Panc1 (cell line): ENCODE measurements around the gene AKAP12. TPM values are rescaled to one million over a fixed set of nuclear protein-coding genes. Genes with fewer than 3 reads are reported as not detected.

Experiments used
- ATAC-seq: fragments of 200-7000 bp; cut with Tn5 transposase; 2 replicates; pipeline ENCODE4 v1.9.1; 2020; ENCODE audit warnings: mild to moderate bottlenecking, moderate library complexity
- BruUV-seq: library from RNA; stranded (reverse); fragments of 400-500 nt; replicated peaks from 2 replicates; lab custom pipeline; 2021; lab: Mats Ljungman, UMichigan
- CTCF ChIA-PET: fragments of 300-600 bp; sonication (Branson Sonifier 250); formaldehyde crosslinking; loops from one replicate; lab custom pipeline; 2022; ENCODE audit warnings: antibody characterized with exemption; lab: Charles Lee
- POLR2A ChIA-PET: fragments of 300-600 bp; sonication (Branson Sonifier 250); formaldehyde crosslinking; loops from one replicate; lab custom pipeline; 2022; ENCODE audit warnings: antibody characterized with exemption; lab: Charles Lee
- DNase-seq: peaks from one replicate; pipeline ENCODE4 v3.0.0-alpha.2; 2010; ENCODE audit warnings: low read depth, low spot score
- H3K27ac ChIP-seq: 2 replicates; pipeline ENCODE4 v1.5.1; 2011; ENCODE audit warnings: mild to moderate bottlenecking, low read length, inconsistent platforms
- H3K27me3 ChIP-seq: fragments of 200-500 bp; sonication (Bioruptor generic); 2 replicates; pipeline ENCODE4 v1.6.0; 2014; ENCODE audit warnings: low read length, inconsistent platforms; ENCODE audit not compliant: control insufficient read depth, insufficient read depth
- H3K36me3 ChIP-seq: fragments of 200-500 bp; sonication (Bioruptor generic); 2 replicates; pipeline ENCODE4 v1.5.1; 2014; ENCODE audit warnings: inconsistent platforms, mild to moderate bottlenecking, low read length, moderate library complexity; ENCODE audit not compliant: control insufficient read depth, insufficient read depth
- H3K4me1 ChIP-seq: 2 replicates; pipeline ENCODE4 v1.5.1; 2011; ENCODE audit warnings: inconsistent platforms, mild to moderate bottlenecking, low read length, moderate library complexity; ENCODE audit not compliant: control insufficient read depth, insufficient read depth
- H3K4me3 ChIP-seq, 2 experiments: 2 replicates each; pipeline ENCODE4 v1.5.1; 2011 to 2012; ENCODE audit warnings: low read depth in 2 of 2, low read length in 2 of 2, mild to moderate bottlenecking in 2 of 2, inconsistent platforms in 1 of 2, moderate library complexity in 1 of 2
- H3K9me3 ChIP-seq: fragments of 200-500 bp; sonication (Bioruptor generic); 2 replicates; pipeline ENCODE4 v1.5.1; 2014; ENCODE audit warnings: low read depth, mild to moderate bottlenecking, inconsistent platforms, low read length, moderate library complexity; ENCODE audit not compliant: control insufficient read depth, insufficient read depth
- CTCF ChIP-seq: fragments of 450-650 bp; IDR thresholded peaks from 2 replicates; pipeline ENCODE4 v1.5.1; 2017; ENCODE audit warnings: mild to moderate bottlenecking
- POLR2AphosphoS5 ChIP-seq: IDR thresholded peaks from 2 replicates; pipeline ENCODE4 v1.6.1; 2012; ENCODE audit warnings: mild to moderate bottlenecking, low read depth, low read length, moderate library complexity
- SIN3A ChIP-seq: IDR thresholded peaks from 2 replicates; pipeline ENCODE4 v1.6.1; 2012; ENCODE audit warnings: low read depth, mild to moderate bottlenecking, low read length, moderate library complexity, borderline replicate concordance; ENCODE audit not compliant: insufficient read depth
- TCF7L2 ChIP-seq: IDR thresholded peaks from 2 replicates; pipeline ENCODE4 v1.6.1; 2011; ENCODE audit warnings: mild to moderate bottlenecking, low read depth, low read length, inconsistent platforms
- in situ Hi-C: cut with HindIII; loops from 2 replicates; pipeline ENCODE4 v1.10.0; 2016; ENCODE audit warnings: low sequenced_read_pairs, low pct_unique_long_range_greater_than_20kb
- intact Hi-C: fragments of 100-400 bp; cut with micrococcal nuclease; formaldehyde crosslinking; loops from one replicate; pipeline ENCODE4 v1.10.0; 2022; ENCODE audit not compliant: unreplicated experiment
- total RNA-seq: library from RNA; stranded (reverse); gene quantifications from one replicate; pipeline ENCODE4 v1.2.1, GENCODE V29; 2021; ENCODE audit not compliant: unreplicated experiment
- TF ChIP-seq, protein P1 (sequence below), 2 experiments: IDR thresholded peaks; 2 replicates each; pipeline ENCODE4 v1.6.1; 2011 to 2012; ENCODE audit warnings: low read depth in 2 of 2, control low read depth in 1 of 2, low read length in 1 of 2, mild to moderate bottlenecking in 1 of 2, moderate library complexity in 1 of 2; ENCODE audit not compliant: insufficient read depth in 1 of 2

Gene AKAP12
- total RNA-seq, 1 experiment from 2014 or later: 267 TPM

GRCh38 chr6:151269321-151269995 lies 29.7 kb downstream of the AKAP12 start:
- ATAC-seq (no peak), DNase-seq (no peak)
- H3K36me3 ChIP-seq: no peaks in the 10 kb centered on the region
- no peaks in the 10 kb centered on the region for H3K9me3 ChIP-seq
- no TSS peak for BruUV-seq
- TF ChIP-seq POLR2AphosphoS5 (no peak), CTCF (no peak), TCF7L2 (no peak), SIN3A (no peak)
- TF ChIP-seq, protein P1, sequence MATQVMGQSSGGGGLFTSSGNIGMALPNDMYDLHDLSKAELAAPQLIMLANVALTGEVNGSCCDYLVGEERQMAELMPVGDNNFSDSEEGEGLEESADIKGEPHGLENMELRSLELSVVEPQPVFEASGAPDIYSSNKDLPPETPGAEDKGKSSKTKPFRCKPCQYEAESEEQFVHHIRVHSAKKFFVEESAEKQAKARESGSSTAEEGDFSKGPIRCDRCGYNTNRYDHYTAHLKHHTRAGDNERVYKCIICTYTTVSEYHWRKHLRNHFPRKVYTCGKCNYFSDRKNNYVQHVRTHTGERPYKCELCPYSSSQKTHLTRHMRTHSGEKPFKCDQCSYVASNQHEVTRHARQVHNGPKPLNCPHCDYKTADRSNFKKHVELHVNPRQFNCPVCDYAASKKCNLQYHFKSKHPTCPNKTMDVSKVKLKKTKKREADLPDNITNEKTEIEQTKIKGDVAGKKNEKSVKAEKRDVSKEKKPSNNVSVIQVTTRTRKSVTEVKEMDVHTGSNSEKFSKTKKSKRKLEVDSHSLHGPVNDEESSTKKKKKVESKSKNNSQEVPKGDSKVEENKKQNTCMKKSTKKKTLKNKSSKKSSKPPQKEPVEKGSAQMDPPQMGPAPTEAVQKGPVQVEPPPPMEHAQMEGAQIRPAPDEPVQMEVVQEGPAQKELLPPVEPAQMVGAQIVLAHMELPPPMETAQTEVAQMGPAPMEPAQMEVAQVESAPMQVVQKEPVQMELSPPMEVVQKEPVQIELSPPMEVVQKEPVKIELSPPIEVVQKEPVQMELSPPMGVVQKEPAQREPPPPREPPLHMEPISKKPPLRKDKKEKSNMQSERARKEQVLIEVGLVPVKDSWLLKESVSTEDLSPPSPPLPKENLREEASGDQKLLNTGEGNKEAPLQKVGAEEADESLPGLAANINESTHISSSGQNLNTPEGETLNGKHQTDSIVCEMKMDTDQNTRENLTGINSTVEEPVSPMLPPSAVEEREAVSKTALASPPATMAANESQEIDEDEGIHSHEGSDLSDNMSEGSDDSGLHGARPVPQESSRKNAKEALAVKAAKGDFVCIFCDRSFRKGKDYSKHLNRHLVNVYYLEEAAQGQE (IDR thresholded peaks at IDR 0.05; ENCODE audit: insufficient read depth in 1 of 2, low read depth in 2 of 2, low read length in 1 of 2): no peak
- no peaks in the 10 kb centered on the region for H3K4me1 ChIP-seq
- no peak overlapping the region for H3K27ac ChIP-seq
- ChIA-PET POLR2A (no interaction called here), CTCF (no interaction called here)
- in situ Hi-C loops (no loop called here), intact Hi-C loops (no loop called here)
- H3K27me3 ChIP-seq: no peaks in the 10 kb centered on the region
- H3K4me3 ChIP-seq: no peak overlapping the region

- Histone ChIP-seq H3K27me3 (no peaks in the 10 kb centered on the region), H3K4me1 (0 out of 2 replicates have a peak, but pooled peaks cover 9% of the 10 kb centered on the region), H3K4me3 (no peak overlapping the region), H3K36me3 (no peaks in the 10 kb centered on the region), H3K27ac (peak overlapping the region; percentile 66; the same call in 1 of the 2 replicates), H3K9me3 (no peaks in the 10 kb centered on the region)
- CTCF ChIA-PET: no interaction called here
- in situ Hi-C loops: no loop called here
- ATAC-seq (no peak), DNase-seq (no peak)
- no TSS peak for BruUV-seq
- intact Hi-C loops: no loop called here
- POLR2A ChIA-PET: no interaction called here
- no peak for TF ChIP-seq SIN3A
Observed at GRCh38 chr6:151275121-151275520, 35.4 kb downstream of the AKAP12 start.

DNA sequence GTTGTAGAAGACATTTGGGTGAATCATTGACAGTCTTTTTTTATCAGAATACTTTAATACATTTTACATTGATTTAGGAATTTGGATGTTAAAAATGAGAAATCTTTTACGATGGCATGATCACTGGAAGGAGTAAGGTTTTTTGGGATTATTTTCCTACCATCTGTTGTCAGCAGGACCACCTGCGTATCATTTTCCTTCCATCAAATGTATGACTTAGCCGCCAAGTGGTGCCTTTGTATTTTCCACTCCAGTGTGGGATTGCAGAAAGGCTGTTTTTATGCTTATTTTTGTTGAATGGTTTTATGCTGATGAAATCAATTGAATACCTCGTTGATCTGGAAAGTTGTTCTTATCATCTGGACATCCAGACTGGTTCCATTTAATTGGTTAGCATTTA lies 35.8 kb downstream of the AKAP12 start:
- TF ChIP-seq POLR2AphosphoS5: no peak
- no peak for TF ChIP-seq TCF7L2
- TF ChIP-seq SIN3A: no peak
- no peak for TF ChIP-seq CTCF
- TF ChIP-seq, protein P1 (IDR thresholded peaks at IDR 0.05; ENCODE audit: insufficient read depth in 1 of 2, low read depth in 2 of 2, low read length in 1 of 2): no peak
- BruUV-seq: no TSS peak
- no peak overlapping the region for H3K4me3 ChIP-seq
- no peaks in the 10 kb centered on the region for H3K36me3 ChIP-seq
- no peak for ATAC-seq
- no peaks in the 10 kb centered on the region for H3K27me3 ChIP-seq
- in situ Hi-C loops: no loop called here
- ChIA-PET CTCF (no interaction called here), POLR2A (no interaction called here)
- intact Hi-C loops: no loop called here
- no peaks in the 10 kb centered on the region for H3K9me3 ChIP-seq
- DNase-seq: no peak
- 0 out of 2 replicates have a peak, but pooled peaks cover 9% of the 10 kb centered on the region for H3K4me1 ChIP-seq
- peak overlapping the region; percentile 66; the same call in 1 of the 2 replicates for H3K27ac ChIP-seq
